NT2/D1 (cell line): ENCODE data around the gene IQUB.
"Not testable (repeated sequence)": the region's sequence is repeated elsewhere in the genome, so short reads cannot be mapped to it uniquely, and the experiment has no call there.

Source experiments
- DNase-seq: peaks from one replicate; pipeline ENCODE4 v3.0.0-alpha.2; 2011; ENCODE audit warnings: low read depth, low spot score
- H3K27me3 ChIP-seq: 2 replicates; pipeline ENCODE4 v1.6.0; 2011; ENCODE audit warnings: mild to moderate bottlenecking; ENCODE audit not compliant: insufficient read length, insufficient read depth
- H3K36me3 ChIP-seq: 2 replicates; pipeline ENCODE4 v1.6.1; 2011; ENCODE audit warnings: mild to moderate bottlenecking, low read length, mixed read lengths; ENCODE audit not compliant: insufficient read depth, insufficient read length
- H3K4me1 ChIP-seq: 2 replicates; pipeline ENCODE4 v1.5.1; 2011; ENCODE audit not compliant: insufficient read depth, insufficient read length
- H3K4me3 ChIP-seq: 2 replicates; pipeline ENCODE4 v1.5.1; 2011; ENCODE audit warnings: low read depth; ENCODE audit not compliant: insufficient read length
- H3K9ac ChIP-seq: 2 replicates; pipeline ENCODE4 v1.6.0; 2011; ENCODE audit warnings: low read depth; ENCODE audit not compliant: insufficient read length
- H3K9me3 ChIP-seq: 2 replicates; pipeline ENCODE4 v1.5.1; 2011; ENCODE audit warnings: mild to moderate bottlenecking, low read length; ENCODE audit not compliant: insufficient read depth
- SUZ12 ChIP-seq: IDR thresholded peaks from 2 replicates; pipeline ENCODE4 v1.6.1; 2011; ENCODE audit not compliant: insufficient read length, insufficient read depth; ENCODE audit errors: extremely low read depth
- YY1 ChIP-seq: IDR thresholded peaks from 2 replicates; pipeline ENCODE4 v1.6.1; 2011; ENCODE audit not compliant: insufficient read length, insufficient read depth
- ZNF274 ChIP-seq: IDR thresholded peaks from 2 replicates; pipeline ENCODE4 v1.6.1; 2011; ENCODE audit warnings: mild to moderate bottlenecking, low read depth, low read length

IQUB gene

DNA sequence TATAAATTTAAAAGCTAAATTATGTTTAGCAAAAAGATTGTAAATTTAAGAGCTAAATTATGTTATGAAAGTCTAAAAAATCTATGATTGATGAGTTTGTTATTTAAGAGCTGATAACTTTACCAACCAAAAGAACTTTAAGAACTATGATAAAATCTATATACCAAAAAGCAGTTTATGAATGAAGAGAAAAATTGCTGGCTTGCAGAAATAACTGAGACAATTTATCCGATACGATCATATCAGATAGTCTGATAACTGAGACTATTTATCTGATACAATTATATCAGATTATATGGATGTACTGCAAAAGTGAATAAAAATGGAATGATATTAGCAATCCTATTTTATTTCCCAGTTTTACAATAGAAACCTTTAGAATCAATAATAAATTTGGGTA lies 50.2 kb downstream of the IQUB start:
- no peak for DNase-seq
- Histone ChIP-seq H3K27me3 (no peaks in the 10 kb centered on the region), H3K4me1 (no peaks in the 10 kb centered on the region), H3K4me3 (no peak overlapping the region), H3K36me3 (no peaks in the 10 kb centered on the region), H3K9ac (no peak overlapping the region), H3K9me3 (no peaks in the 10 kb centered on the region)
- no peak for TF ChIP-seq SUZ12
- TF ChIP-seq ZNF274: no peak
- no peak for TF ChIP-seq YY1

- DNase-seq: no peak
- no peak overlapping the region for H3K4me3 ChIP-seq
Observed at GRCh38 chr7:123480107-123480506, 54.3 kb downstream of the IQUB start.

GRCh38 chr7:123478056-123478455 lies 56.3 kb downstream of the IQUB start:
- H3K9ac ChIP-seq, DNase-seq, H3K4me3 ChIP-seq, H3K36me3 ChIP-seq, H3K9me3 ChIP-seq, H3K4me1 ChIP-seq, H3K27me3 ChIP-seq: not testable (repeated sequence)

More at GRCh38 chr7:123480107-123480506, 54.3 kb downstream of the IQUB start:
- Histone ChIP-seq H3K9me3 (no peaks in the 10 kb centered on the region), H3K27me3 (no peaks in the 10 kb centered on the region), H3K36me3 (no peaks in the 10 kb centered on the region), H3K9ac (no peak overlapping the region), H3K4me1 (no peaks in the 10 kb centered on the region)
- no peak for TF ChIP-seq YY1
- no peak for TF ChIP-seq SUZ12
- no peak for TF ChIP-seq ZNF274

GRCh38 chr7:123472750-123473445 lies 61.5 kb downstream of the IQUB start:
- no peaks in the 10 kb centered on the region for H3K4me1 ChIP-seq
- no peak overlapping the region for H3K9ac ChIP-seq
- no peak overlapping the region for H3K4me3 ChIP-seq
- no peaks in the 10 kb centered on the region for H3K36me3 ChIP-seq
- no peaks in the 10 kb centered on the region for H3K27me3 ChIP-seq
- no peak for DNase-seq
- TF ChIP-seq YY1: no peak
- no peak for TF ChIP-seq ZNF274
- TF ChIP-seq SUZ12: no peak
- H3K9me3 ChIP-seq: no peaks in the 10 kb centered on the region

GRCh38 chr7:123472327-123472726 lies 62.1 kb downstream of the IQUB start:
- Histone ChIP-seq H3K27me3 (no peaks in the 10 kb centered on the region), H3K36me3 (no peaks in the 10 kb centered on the region), H3K4me1 (no peaks in the 10 kb centered on the region), H3K9me3 (no peaks in the 10 kb centered on the region), H3K9ac (no peak overlapping the region), H3K4me3 (no peak overlapping the region)
- DNase-seq: no peak
- TF ChIP-seq YY1 (no peak), ZNF274 (no peak), SUZ12 (no peak)

DNA sequence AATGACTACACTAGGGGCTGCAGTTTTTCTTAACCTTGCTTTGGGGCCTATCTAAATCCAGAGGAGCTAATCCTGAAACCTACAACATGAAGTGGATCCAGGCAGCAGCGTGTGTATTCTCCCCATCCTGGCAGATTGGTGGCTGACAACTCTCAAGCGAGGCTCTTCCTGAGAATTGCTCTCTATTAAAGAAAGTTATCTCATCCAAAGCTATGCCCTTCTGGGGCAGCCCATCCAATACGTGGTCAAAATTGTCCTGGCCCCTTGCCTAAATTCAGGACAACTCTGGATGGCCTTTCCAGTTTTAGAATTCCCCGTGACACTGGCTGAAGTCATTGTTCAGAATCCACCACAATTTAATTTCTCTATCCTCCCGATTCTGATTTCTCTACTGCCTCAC lies 66.1 kb downstream of the IQUB start:
- no peaks in the 10 kb centered on the region for H3K4me1 ChIP-seq
- TF ChIP-seq SUZ12 (no peak), YY1 (no peak), ZNF274 (no peak)
- H3K9me3 ChIP-seq: no peaks in the 10 kb centered on the region
- H3K36me3 ChIP-seq: no peaks in the 10 kb centered on the region
- H3K9ac ChIP-seq: no peak overlapping the region
- DNase-seq: no peak
- H3K4me3 ChIP-seq: no peak overlapping the region
- no peaks in the 10 kb centered on the region for H3K27me3 ChIP-seq

- TF ChIP-seq ZNF274 (no peak), SUZ12 (no peak), YY1 (no peak)
- H3K4me1 ChIP-seq: no peaks in the 10 kb centered on the region
- H3K36me3 ChIP-seq: no peaks in the 10 kb centered on the region
- H3K4me3 ChIP-seq: no peak overlapping the region
- H3K9me3 ChIP-seq: no peaks in the 10 kb centered on the region
- no peaks in the 10 kb centered on the region for H3K27me3 ChIP-seq
- no peak for DNase-seq
- no peak overlapping the region for H3K9ac ChIP-seq
Observed at GRCh38 chr7:123463890-123464289, 70.5 kb downstream of the IQUB start.

DNA sequence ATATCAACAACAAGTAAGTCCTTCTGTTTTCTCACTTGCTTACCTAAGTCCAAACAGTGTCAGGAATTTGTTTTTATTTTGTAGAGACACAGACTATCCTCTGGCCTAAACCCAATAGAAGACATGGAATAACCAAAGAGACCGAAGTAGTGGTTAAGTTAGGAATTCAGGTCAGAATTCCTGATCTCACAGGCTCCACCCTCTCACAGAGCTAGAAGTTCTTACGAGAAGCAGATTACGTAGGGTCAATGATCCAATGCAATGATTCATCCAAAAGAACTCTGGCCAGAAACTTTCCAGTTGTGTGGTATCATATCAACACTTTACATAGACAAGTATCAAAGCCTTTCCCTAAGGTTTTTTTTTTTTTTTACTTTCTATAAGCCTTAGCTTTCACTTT lies 73.8 kb downstream of the IQUB start:
- H3K36me3 ChIP-seq: no peaks in the 10 kb centered on the region
- H3K4me1 ChIP-seq: no peaks in the 10 kb centered on the region
- no peak overlapping the region for H3K9ac ChIP-seq
- no peaks in the 10 kb centered on the region for H3K27me3 ChIP-seq
- no peak overlapping the region for H3K4me3 ChIP-seq
- DNase-seq: no peak
- no peaks in the 10 kb centered on the region for H3K9me3 ChIP-seq
- TF ChIP-seq SUZ12 (no peak), YY1 (no peak), ZNF274 (no peak)
